RWPE2 (cell line): ENCODE measurements around the gene EDC3.
A peak's percentile ranks its signal among the peaks of the same experiment; 100 is the strongest.

Experiments used
- ATAC-seq: fragments of 200-7000 bp; cut with Tn5 transposase; 3 replicates; pipeline ENCODE4 v1.9.1; 2021; ENCODE audit warnings: low read depth
- DNase-seq: peaks from one replicate; pipeline ENCODE4 v3.0.0-alpha.2; 2020; ENCODE audit warnings: low spot score
- H3K27ac ChIP-seq: fragments of 450-650 bp; 2 replicates; pipeline ENCODE4 v1.5.1; 2017; ENCODE audit warnings: mild to moderate bottlenecking; ENCODE audit not compliant: poor library complexity, severe bottlenecking
- H3K27me3 ChIP-seq: fragments of 250-450 bp; sonication (Bioruptor Pico); 2 replicates; pipeline ENCODE4 v1.5.1; 2021; ENCODE audit warnings: mild to moderate bottlenecking, moderate library complexity; ENCODE audit not compliant: insufficient read depth, poor library complexity, severe bottlenecking
- H3K36me3 ChIP-seq: fragments of 250-450 bp; sonication (Bioruptor Pico); 2 replicates; pipeline ENCODE4 v1.5.1; 2020; ENCODE audit warnings: low read depth, mild to moderate bottlenecking, moderate library complexity
- H3K4me1 ChIP-seq: fragments of 250-450 bp; sonication (Bioruptor Pico); 2 replicates; pipeline ENCODE4 v1.5.1; 2021; ENCODE audit warnings: mild to moderate bottlenecking, moderate library complexity; ENCODE audit not compliant: insufficient read depth, poor library complexity, severe bottlenecking
- H3K4me3 ChIP-seq: fragments of 250-450 bp; sonication (Bioruptor Pico); 2 replicates; pipeline ENCODE4 v1.5.1; 2021; ENCODE audit warnings: mild to moderate bottlenecking, moderate library complexity; ENCODE audit not compliant: severe bottlenecking
- H3K9me3 ChIP-seq: fragments of 250-450 bp; sonication (Bioruptor Pico); 2 replicates; pipeline ENCODE4 v1.5.1; 2021; ENCODE audit warnings: mild to moderate bottlenecking, moderate library complexity; ENCODE audit not compliant: severe bottlenecking
- CTCF ChIP-seq: fragments of 450-650 bp; IDR thresholded peaks from one replicate; pipeline ENCODE4 v1.5.1; 2017; ENCODE audit warnings: mild to moderate bottlenecking, moderate library complexity; ENCODE audit not compliant: poor library complexity, severe bottlenecking

The EDC3 gene

DNA sequence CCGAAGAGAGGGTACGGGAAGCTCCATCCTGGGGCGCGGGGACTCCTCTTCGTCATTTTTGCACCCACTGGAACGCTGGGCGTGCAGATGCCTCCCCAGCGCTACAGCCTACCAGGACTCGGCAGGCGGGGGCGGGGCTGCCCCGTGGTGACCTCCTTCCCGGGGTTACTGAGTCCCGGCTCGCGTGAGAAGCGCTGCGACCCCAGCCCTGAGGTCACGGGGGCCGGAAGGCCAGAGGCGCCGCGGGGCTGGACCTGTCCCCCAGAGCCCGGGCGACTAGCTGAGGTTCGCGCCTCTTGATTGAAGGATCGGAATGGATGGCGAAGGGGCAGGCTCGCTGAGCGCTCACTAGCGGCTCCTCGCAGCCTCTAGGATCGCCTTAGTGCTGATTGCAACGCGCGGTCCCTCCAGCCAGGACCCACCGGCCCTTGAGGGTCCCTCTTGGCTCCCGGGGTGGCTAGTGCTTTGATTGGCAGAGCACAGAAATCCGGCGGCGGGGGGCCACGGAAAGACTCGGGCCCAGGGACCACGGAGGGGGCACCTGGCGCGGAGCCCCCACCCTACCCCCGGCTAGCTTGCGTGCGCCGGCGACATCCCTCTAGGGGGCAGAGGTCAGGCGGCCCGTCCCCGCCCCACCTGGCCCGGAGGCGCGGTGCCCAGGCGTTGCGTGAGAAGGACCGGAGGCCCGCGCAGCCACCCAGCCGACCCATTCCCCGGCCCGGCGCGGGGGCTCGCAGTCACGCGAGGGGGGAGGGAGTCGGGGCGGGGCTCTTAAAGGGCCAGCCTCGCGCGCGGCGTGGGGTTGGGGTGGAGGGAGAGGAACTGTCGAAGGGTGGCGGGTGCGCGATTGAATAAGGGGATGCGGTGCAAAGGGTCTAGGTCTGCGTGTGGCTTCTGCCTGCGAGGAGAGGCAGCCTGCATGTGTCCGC, 30.3 kb upstream of the EDC3 start:
- TF ChIP-seq CTCF = peak; percentile 32
- Histone ChIP-seq H3K36me3 (no peaks in the 10 kb centered on the region), H3K27ac (no peak overlapping the region), H3K4me3 (peak overlapping the region; percentile 47), H3K27me3 (peaks cover 10% of the 10 kb centered on the region), H3K4me1 (no peaks in the 10 kb centered on the region), H3K9me3 (no peaks in the 10 kb centered on the region)
- ATAC-seq (peak; percentile 67), DNase-seq (no peak)

- no peak for DNase-seq
- H3K4me3 ChIP-seq = peak within 1 kb of the TSS; percentile 47
- no peak for TF ChIP-seq CTCF
Observed at GRCh38 chr15:74725225-74725774, 29.5 kb upstream of the EDC3 start, which contains the start of gene CYP1A1. Gene CYP1A1, minus strand, starts transcription at chr15:74725528. Its CDS starts 2,431 bp downstream, at chr15:74723097.

DNA sequence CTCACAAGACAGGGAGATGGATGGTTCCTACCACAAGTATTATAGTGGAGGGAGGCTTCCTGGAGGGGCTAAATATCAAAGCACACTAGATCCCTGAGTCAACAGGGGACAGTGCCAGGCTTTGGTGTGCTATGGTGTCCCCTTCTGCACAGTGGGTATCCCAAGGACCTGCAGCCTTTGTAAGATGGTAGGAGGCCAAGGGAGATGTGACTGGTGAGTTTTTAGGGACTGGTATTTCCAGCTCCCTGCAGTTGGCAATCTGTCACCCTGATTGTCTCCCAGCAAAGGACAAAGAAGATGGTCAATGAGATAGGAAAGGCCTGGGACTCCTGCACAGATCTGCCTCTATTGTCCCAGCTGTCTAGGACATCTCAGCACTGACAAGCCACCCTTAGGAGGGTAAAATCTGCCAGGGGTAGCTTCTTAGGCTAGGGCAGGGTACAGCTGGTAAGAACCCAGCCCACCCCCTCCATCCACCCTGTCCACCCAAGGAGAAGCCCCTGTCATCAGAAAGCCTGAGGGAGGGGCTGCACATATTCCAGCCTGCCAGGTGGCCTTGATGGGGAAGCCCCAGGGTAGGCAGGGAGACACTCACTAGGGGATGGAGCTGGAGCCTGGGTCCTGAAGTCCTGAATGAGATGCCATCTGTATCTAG, 28.9 kb upstream of the EDC3 start:
- no peak overlapping the region for H3K4me3 ChIP-seq
- DNase-seq (no peak), ATAC-seq (no peak)
- H3K36me3 ChIP-seq = no peaks in the 10 kb centered on the region
- H3K9me3 ChIP-seq = no peaks in the 10 kb centered on the region
- no peaks in the 10 kb centered on the region for H3K4me1 ChIP-seq
- H3K27ac ChIP-seq = no peak overlapping the region
- H3K27me3 ChIP-seq = peaks cover 10% of the 10 kb centered on the region
- no peak for TF ChIP-seq CTCF

More at GRCh38 chr15:74725225-74725774, 29.5 kb upstream of the EDC3 start, which contains the start of gene CYP1A1:
- Histone ChIP-seq H3K27me3 (peaks cover 10% of the 10 kb centered on the region), H3K9me3 (no peaks in the 10 kb centered on the region), H3K27ac (no peak within 1 kb of the TSS), H3K4me1 (no peaks in the 10 kb centered on the region), H3K36me3 (no peaks in the 10 kb centered on the region)
- peak; percentile 60 for ATAC-seq

- no peak for TF ChIP-seq CTCF
- Histone ChIP-seq H3K27me3 (peaks cover 10% of the 10 kb centered on the region), H3K27ac (no peak overlapping the region), H3K9me3 (no peaks in the 10 kb centered on the region), H3K4me3 (no peak overlapping the region), H3K36me3 (no peaks in the 10 kb centered on the region), H3K4me1 (no peaks in the 10 kb centered on the region)
- ATAC-seq (peak; percentile 39), DNase-seq (no peak)
Observed at GRCh38 chr15:74723754-74724334, 28.0 kb upstream of the EDC3 start.
